Ascending aorta (tissue), 2 donors: ENCODE results near the gene RIMBP2. TPM values are rescaled to one million over a fixed set of nuclear protein-coding genes. Genes with fewer than 3 reads are reported as not detected.

Experiments used
- DNase-seq, 2 donors: peaks; one replicate each; pipeline ENCODE4 v3.0.0-alpha.2; 2019; ENCODE audit warnings: low spot score in 2 of 2
- H3K27ac ChIP-seq, 2 donors: fragments of 200-600 bp; sonication (generic); one replicate each; pipeline ENCODE4 v1.5.1; 2016 to 2017; ENCODE audit warnings: mild to moderate bottlenecking in 1 of 2
- H3K27me3 ChIP-seq: fragments of 200-600 bp; sonication (generic); one replicate; pipeline ENCODE4 v1.5.1; 2017
- H3K36me3 ChIP-seq, 2 donors: fragments of 200-600 bp; sonication (generic); one replicate each; pipeline ENCODE4 v1.5.1; 2016
- H3K4me1 ChIP-seq, 2 donors: fragments of 200-600 bp; sonication (generic); one replicate each; pipeline ENCODE4 v1.5.1; 2016 to 2017; ENCODE audit warnings: mild to moderate bottlenecking in 1 of 2
- H3K4me3 ChIP-seq, 2 donors: fragments of 200-600 bp; sonication (generic); one replicate each; pipeline ENCODE4 v1.5.1; 2016 to 2017; ENCODE audit warnings: mild to moderate bottlenecking in 1 of 2
- H3K9me3 ChIP-seq, 2 donors: fragments of 200-600 bp; sonication (generic); one replicate each; pipeline ENCODE4 v1.5.1; 2016
- intact Hi-C: fragments of 100-400 bp; cut with DNase I; formaldehyde crosslinking; loops from one replicate; pipeline ENCODE4 v1.15.1; 2023
- total RNA-seq: library from RNA; depleted of rRNA; stranded (reverse); fragments of >200 nt; gene quantifications from one replicate; pipeline ENCODE4 v1.1.0, GENCODE V29; 2016
- TF ChIP-seq, protein P1 (sequence below), 3 experiments: fragments of 200-600 bp in 2 of 3; fragments of 450-650 bp in 1 of 3; sonication (generic) in 2 of 3; IDR thresholded peaks; one replicate each; pipeline ENCODE4 v1.5.1; 2016 to 2019; ENCODE audit warnings: antibody characterized with exemption in 3 of 3, mild to moderate bottlenecking in 1 of 3, moderate library complexity in 1 of 3

The RIMBP2 gene
- total RNA-seq, 1 donor from 2014 or later: not detected

DNA sequence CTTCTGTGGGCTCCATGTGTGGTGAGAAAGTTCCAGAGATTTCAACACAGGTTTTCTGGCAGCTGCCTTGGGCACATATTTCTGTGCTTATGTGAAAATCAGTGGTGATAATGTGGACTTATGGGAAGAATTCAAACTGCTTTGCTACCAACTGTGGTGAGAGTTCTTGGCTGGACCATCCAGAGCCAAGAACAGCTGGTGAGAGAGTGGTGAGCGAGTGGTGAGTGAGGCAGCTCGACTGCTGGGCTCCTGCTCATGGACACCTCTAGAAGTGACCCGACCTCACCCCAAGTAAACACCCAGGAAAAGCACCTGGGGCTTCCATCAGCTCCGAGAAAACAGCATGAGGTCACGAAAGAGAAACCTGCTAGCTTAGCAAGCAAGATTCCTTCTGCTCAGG, 272.0 kb downstream of the RIMBP2 start:
- TF ChIP-seq, protein P1, sequence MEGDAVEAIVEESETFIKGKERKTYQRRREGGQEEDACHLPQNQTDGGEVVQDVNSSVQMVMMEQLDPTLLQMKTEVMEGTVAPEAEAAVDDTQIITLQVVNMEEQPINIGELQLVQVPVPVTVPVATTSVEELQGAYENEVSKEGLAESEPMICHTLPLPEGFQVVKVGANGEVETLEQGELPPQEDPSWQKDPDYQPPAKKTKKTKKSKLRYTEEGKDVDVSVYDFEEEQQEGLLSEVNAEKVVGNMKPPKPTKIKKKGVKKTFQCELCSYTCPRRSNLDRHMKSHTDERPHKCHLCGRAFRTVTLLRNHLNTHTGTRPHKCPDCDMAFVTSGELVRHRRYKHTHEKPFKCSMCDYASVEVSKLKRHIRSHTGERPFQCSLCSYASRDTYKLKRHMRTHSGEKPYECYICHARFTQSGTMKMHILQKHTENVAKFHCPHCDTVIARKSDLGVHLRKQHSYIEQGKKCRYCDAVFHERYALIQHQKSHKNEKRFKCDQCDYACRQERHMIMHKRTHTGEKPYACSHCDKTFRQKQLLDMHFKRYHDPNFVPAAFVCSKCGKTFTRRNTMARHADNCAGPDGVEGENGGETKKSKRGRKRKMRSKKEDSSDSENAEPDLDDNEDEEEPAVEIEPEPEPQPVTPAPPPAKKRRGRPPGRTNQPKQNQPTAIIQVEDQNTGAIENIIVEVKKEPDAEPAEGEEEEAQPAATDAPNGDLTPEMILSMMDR (IDR thresholded peaks at IDR 0.05): no peak
- Histone ChIP-seq H3K4me1 (no peaks in the 10 kb centered on the region), H3K36me3 (no peaks in the 10 kb centered on the region), H3K4me3 (no peak overlapping the region), H3K27me3 (no peaks in the 10 kb centered on the region), H3K9me3 (no peaks in the 10 kb centered on the region), H3K27ac (no peak overlapping the region)
- no peak for DNase-seq
- intact Hi-C loops: no loop called here

- Histone ChIP-seq H3K27ac (no peak overlapping the region), H3K27me3 (no peaks in the 10 kb centered on the region), H3K4me1 (no peaks in the 10 kb centered on the region), H3K36me3 (no peaks in the 10 kb centered on the region), H3K9me3 (no peaks in the 10 kb centered on the region), H3K4me3 (no peak overlapping the region)
- intact Hi-C loops: no loop called here
- TF ChIP-seq, protein P1 (IDR thresholded peaks at IDR 0.05): no peak
- no peak for DNase-seq
Measured at GRCh38 chr12:130441771-130442760, 274.0 kb downstream of the RIMBP2 start.

GRCh38 chr12:130440411-130441080, 275.6 kb downstream of the RIMBP2 start:
- H3K27ac ChIP-seq: no peak overlapping the region
- intact Hi-C loops: no loop called here
- no peak for DNase-seq

GRCh38 chr12:130439250-130439649, 276.8 kb downstream of the RIMBP2 start:
- Histone ChIP-seq H3K27ac (no peak overlapping the region), H3K4me3 (no peak overlapping the region), H3K27me3 (no peaks in the 10 kb centered on the region), H3K9me3 (no peaks in the 10 kb centered on the region), H3K4me1 (no peaks in the 10 kb centered on the region), H3K36me3 (no peaks in the 10 kb centered on the region)
- TF ChIP-seq, protein P1 (IDR thresholded peaks at IDR 0.05): no peak
- intact Hi-C loops: no loop called here
- DNase-seq: no peak

More at GRCh38 chr12:130440411-130441080, 275.6 kb downstream of the RIMBP2 start:
- Histone ChIP-seq H3K27me3 (no peaks in the 10 kb centered on the region), H3K9me3 (no peaks in the 10 kb centered on the region), H3K4me1 (no peaks in the 10 kb centered on the region), H3K36me3 (no peaks in the 10 kb centered on the region), H3K4me3 (no peak overlapping the region)
- TF ChIP-seq, protein P1 (IDR thresholded peaks at IDR 0.05): no peak

- TF ChIP-seq, protein P1 (IDR thresholded peaks at IDR 0.05): no peak
- H3K36me3 ChIP-seq: no peaks in the 10 kb centered on the region
- no peak overlapping the region for H3K27ac ChIP-seq
- no peaks in the 10 kb centered on the region for H3K4me1 ChIP-seq
- no peaks in the 10 kb centered on the region for H3K9me3 ChIP-seq
- intact Hi-C loops: no loop called here
- no peak overlapping the region for H3K4me3 ChIP-seq
- DNase-seq: no peak
- no peaks in the 10 kb centered on the region for H3K27me3 ChIP-seq
Measured at GRCh38 chr12:130438711-130439110, 277.4 kb downstream of the RIMBP2 start.
